Muscle layer of duodenum (tissue), 2 donors: ENCODE data around the gene CDC25B.

Source experiments
- H3K27ac ChIP-seq: one replicate; pipeline ENCODE4 v1.7.0; 2013; ENCODE audit warnings: mild to moderate bottlenecking, low read length
- H3K27me3 ChIP-seq: one replicate; pipeline ENCODE4 v1.7.0; 2013; ENCODE audit warnings: low read depth, mild to moderate bottlenecking, control low read depth, low read length
- H3K36me3 ChIP-seq, 2 donors: one replicate each; pipeline ENCODE4 v1.7.0; 2013; ENCODE audit warnings: low read length in 2 of 2, control low read depth in 1 of 2, mild to moderate bottlenecking in 1 of 2; ENCODE audit not compliant: insufficient read depth in 2 of 2, control insufficient read depth in 1 of 2
- H3K4me1 ChIP-seq, 2 donors: one replicate each; pipeline ENCODE4 v1.7.0; 2013; ENCODE audit warnings: low read length in 2 of 2, mild to moderate bottlenecking in 2 of 2, control low read depth in 1 of 2, moderate library complexity in 1 of 2; ENCODE audit not compliant: insufficient read depth in 2 of 2, control insufficient read depth in 1 of 2
- H3K4me3 ChIP-seq, 2 donors: one replicate each; pipeline ENCODE4 v1.7.0; 2013; ENCODE audit warnings: low read length in 2 of 2, low read depth in 1 of 2, mild to moderate bottlenecking in 1 of 2
- H3K9me3 ChIP-seq, 2 donors: one replicate each; pipeline ENCODE4 v1.7.0; 2013; ENCODE audit warnings: low read length in 2 of 2, control low read depth in 1 of 2, mild to moderate bottlenecking in 1 of 2; ENCODE audit not compliant: control insufficient read depth in 1 of 2
- donor health status: healthy.

CDC25B gene

DNA sequence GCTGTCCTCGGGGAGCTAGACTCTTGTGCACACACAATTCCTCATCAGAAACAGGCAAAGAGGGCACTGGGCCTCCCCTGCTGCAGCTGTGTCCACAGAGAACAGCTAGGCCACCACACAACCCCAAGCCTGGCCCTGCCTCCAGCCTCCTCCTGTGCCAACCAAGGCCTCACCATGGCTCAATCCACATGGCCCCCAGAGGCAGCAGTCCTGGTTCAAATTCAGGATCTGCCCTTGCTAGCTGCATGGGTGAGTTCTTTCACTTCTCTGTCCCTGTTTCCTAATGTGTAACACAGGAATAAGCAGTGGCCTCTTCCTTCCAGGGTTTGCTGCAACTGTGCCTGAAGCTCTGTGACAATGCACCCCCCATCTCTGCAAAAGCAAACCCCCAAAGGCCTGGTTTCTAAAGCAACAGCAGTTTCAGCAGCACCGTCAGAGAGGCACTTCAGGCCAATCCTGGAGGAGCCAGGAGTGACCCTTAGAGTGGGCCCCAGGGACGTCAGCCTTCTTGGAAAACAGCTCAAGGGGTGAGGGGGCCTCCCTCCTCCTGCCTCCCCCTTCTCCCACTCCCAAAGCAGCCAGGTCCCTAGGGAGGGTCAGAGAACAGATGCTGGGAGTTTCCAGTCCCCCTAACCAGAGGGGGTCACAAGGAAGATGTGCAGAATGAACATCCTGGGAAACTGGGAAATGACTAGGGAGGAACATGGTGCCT lies 30.8 kb upstream of the CDC25B start:
- Histone ChIP-seq H3K27ac (no peak overlapping the region), H3K27me3 (no peaks in the 10 kb centered on the region), H3K4me3 (no peak overlapping the region), H3K36me3 (no peaks in the 10 kb centered on the region), H3K9me3 (no peaks in the 10 kb centered on the region), H3K4me1 (peaks cover 12 to 48% of the 10 kb centered on the region in 2 donors)

DNA sequence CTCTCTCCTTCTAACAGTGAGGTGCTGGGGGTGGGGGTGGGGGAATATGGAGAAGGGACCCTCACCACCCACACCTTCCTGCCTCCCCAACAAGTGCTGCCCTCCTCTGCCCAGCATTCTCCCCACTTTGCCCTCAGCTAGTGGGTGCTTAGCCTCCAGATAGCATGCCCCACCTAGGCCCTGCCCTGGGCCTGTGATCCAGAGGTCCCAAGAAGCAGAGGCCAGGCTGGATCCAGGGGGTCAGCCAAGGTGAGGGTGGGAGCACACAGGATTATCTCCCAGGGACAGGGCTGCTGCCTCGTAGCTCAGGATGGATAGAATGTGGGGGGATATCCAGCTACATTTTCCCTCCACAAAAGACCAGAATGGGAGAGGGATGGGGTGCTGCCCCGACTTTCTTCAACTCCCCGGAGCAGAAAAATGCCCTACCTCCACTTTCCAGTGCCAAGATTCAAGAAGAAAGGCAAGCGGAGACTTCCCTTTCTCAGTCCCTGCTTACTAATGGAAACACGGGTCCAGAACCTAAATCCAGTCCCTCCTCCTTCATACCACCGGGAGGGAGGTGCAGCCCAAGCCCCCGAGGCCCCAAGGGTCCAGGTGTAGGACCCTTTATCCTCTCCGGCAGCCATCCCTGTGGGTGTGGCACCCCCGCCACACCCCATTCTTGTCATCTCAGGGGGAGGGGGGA lies 29.5 kb upstream of the CDC25B start:
- Histone ChIP-seq H3K36me3 (no peaks in the 10 kb centered on the region), H3K9me3 (no peaks in the 10 kb centered on the region), H3K4me3 (peak overlapping the region; percentile 57 to 94), H3K27ac (no peak overlapping the region), H3K27me3 (no peaks in the 10 kb centered on the region), H3K4me1 (peaks cover 12 to 48% of the 10 kb centered on the region in 2 donors)

DNA sequence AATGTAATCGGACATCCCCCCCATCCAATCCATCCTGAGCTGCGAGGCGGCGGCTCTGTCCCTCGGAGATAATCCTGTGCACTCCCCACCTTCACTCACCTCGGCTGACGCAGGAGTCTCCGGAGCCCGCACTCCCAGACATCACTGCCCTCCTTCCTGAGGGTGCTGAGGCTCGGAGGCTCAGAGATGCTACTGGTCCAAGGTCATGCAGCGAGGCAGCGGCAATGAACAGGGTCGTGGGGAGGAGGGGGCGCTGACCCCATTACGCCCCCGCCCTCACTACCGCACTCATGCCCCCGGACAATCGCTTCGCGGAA lies 29.0 kb upstream of the CDC25B start:
- Histone ChIP-seq H3K4me3 (peak overlapping the region; percentile 57 to 94), H3K4me1 (peaks cover 12 to 48% of the 10 kb centered on the region in 2 donors), H3K9me3 (no peaks in the 10 kb centered on the region), H3K36me3 (no peaks in the 10 kb centered on the region), H3K27ac (no peak overlapping the region), H3K27me3 (no peaks in the 10 kb centered on the region)

DNA sequence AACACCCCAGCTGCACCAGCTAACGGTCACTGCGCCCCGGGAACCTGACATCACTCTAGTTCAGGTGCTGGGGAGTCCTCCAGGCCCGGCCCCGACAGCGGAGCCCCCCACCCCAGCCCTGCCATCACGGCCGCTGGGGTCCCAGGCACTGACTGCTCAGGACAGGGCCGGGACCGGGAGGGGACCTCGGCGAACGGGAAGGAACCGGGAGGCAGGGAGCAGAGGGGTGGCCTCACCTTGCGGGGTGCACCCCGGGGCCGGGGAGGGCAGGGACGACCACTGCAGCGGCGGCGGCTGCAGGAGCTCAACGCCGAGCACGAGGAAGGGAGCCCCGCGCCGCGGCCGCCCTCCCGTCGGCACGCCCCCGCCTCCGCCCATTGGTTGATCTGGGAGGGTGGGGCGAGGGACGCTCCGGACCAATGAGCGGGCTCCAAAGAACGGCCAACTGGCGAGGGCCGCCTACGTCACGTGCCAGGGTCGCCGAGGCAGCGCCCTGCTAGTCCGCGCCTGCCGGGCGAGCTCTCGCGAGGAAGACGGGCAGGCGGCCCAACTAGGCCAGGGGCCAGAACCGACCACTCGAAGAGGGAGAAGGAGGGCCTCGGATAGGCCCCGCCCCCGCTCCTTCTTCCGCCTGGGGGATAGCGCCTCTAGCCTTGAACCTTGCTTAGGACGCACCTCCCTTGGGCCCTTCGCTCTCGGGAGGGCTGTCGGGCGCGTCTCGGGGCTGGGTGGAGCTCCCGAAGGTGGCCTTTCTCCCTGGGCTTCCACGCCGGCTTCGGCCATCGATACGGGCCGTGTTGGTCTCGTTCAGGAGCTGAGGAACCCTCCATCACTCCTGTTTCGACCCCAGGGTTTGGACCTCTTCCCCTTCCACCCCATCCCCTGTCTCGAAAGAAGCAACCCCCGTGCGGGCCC lies 28.4 kb upstream of the CDC25B start, which contains the start of gene ADISSP:
TSS of gene ADISSP (minus strand) at position 327 of the 915 bp plus-strand sequence. CDS start 7,653 bp downstream, outside the sequence.
- Histone ChIP-seq H3K27ac (peak within 1 kb of the TSS; percentile 82), H3K4me1 (peaks cover 12 to 48% of the 10 kb centered on the region in 2 donors), H3K36me3 (no peaks in the 10 kb centered on the region), H3K9me3 (no peaks in the 10 kb centered on the region), H3K4me3 (peak within 1 kb of the TSS; percentile 69 to 94), H3K27me3 (no peaks in the 10 kb centered on the region)

DNA sequence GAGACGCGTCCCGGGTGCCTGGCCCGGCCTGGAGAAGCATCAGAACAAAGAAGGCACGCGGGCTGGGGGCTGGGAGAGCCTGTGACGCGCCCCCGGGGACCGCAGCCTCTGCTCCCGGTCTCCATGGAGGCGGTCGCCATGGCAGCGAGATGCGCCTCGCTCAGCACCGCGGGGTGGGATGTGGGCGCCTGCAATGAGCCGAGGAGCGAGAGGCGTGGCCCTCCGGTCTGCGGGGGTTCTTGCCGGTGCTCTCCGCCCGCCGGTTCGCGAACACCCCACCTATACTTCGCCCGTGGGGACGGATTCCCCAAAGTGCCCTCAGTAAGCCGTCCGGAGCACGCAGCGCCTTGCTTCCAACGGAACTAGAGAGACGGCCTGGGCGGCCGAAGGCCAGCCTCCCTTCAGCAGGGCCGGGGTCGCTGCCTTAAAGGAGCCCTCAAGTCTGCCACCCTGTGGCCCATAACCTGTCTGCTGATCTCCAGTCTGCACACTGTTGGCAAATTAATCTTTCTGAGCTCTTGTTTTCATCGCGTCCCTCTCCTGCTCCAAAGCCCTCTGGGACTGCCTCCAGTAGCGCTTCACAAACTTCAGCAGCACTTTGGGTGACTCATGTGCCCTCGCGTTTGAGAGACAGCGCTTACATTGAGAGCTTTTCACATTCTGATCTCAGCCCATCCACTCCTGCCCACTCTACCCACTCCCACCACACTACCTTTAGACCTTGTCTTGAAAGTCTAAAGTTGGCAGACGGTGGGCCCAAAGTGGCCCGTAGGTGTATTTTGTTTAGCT lies 27.6 kb upstream of the CDC25B start:
- peaks cover 12 to 48% of the 10 kb centered on the region in 2 donors for H3K4me1 ChIP-seq
- no peaks in the 10 kb centered on the region for H3K9me3 ChIP-seq

DNA sequence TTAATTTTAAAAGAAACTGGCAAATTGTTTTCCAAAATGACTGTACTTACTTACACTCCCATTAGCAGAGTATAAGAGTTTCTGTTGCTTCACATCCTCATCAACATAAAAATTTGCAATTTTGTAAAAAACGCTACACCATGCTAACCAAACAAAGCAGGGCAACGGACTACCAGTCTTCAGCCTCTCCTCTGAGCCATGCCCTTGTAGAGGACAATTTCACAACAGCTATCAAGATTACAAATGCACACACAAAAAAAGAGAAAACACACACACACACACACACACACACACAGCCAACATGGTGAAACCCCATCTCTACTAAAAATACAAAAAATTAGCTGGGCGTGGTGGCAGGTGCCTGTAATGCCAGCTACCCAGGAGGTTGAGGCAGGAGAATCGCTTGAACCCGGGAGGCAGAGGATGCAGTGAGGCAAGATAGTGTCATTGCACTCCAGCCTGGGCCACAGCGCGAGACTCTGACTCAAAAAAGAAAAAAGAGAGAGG lies 24.5 kb upstream of the CDC25B start:
- H3K36me3 ChIP-seq, result no peaks in the 10 kb centered on the region
- H3K4me1 ChIP-seq, result peaks cover 6 to 19% of the 10 kb centered on the region in 2 donors
- H3K9me3 ChIP-seq, result no peaks in the 10 kb centered on the region
- no peak overlapping the region for H3K4me3 ChIP-seq
- H3K27ac ChIP-seq, result no peak overlapping the region
- no peaks in the 10 kb centered on the region for H3K27me3 ChIP-seq

More for the DNA sequence above, 27.6 kb upstream of the CDC25B start:
- H3K27me3 ChIP-seq, result no peaks in the 10 kb centered on the region
- peak overlapping the region; percentile 69 to 94 for H3K4me3 ChIP-seq
- no peaks in the 10 kb centered on the region for H3K36me3 ChIP-seq
- peak overlapping the region; percentile 82 for H3K27ac ChIP-seq

DNA sequence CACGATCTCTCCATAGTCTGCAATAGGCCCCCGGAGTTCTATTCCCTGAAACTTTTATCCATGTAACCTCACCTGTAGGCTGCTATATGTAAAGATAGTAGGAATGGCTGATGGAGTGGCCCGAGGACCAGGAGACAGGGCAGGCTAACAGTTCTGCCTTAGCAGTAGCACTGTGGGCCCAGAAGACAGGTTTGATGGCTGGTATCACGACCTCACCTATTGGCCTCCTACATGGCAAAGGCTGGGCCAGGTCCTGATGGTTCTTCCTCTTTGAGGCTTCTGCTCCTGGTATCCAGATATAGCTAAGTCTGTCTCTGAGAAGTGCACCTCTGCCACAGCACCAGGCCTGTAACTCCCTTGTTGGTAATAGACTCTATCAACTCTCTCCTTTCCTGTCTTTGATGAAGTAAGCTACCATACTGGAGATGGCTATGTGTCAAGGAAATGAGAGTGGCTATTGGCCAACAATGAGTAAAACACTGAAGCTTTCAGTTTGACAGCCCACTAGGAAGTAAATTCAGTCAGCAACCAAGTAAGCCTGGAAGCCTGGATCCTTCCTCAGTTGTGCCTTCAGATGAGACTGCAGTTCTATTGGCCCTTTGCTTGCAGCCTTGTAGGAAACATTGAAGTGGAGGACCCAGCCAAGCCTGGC lies 20.5 kb upstream of the CDC25B start:
- H3K9me3 ChIP-seq, result no peaks in the 10 kb centered on the region
- no peak overlapping the region for H3K4me3 ChIP-seq
- peaks cover 0 to 16% of the 10 kb centered on the region in 2 donors for H3K4me1 ChIP-seq
- H3K27me3 ChIP-seq, result no peaks in the 10 kb centered on the region
- H3K36me3 ChIP-seq, result no peaks in the 10 kb centered on the region
- no peak overlapping the region for H3K27ac ChIP-seq

DNA sequence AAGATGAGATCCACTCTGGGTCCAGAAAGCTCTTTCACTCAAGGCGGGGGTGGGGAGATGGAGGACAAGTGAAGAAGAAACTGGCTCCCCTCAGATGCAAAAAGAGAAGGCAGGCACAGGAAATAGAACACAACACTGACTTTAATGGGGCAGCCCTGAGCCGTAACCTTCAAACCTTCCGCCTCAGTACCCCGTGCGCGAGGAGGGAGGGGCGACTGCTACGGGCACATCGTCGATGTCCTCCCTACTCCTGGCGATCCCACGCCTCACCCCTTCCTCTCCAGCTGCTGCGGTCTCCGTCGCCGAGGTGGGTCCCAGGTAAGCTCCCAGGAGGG lies 18.8 kb upstream of the CDC25B start:
- Histone ChIP-seq H3K9me3 (no peaks in the 10 kb centered on the region), H3K27me3 (no peaks in the 10 kb centered on the region), H3K4me3 (peak overlapping the region; percentile 61 to 74), H3K27ac (no peak overlapping the region), H3K36me3 (no peaks in the 10 kb centered on the region), H3K4me1 (peaks cover 5 to 22% of the 10 kb centered on the region in 2 donors)

DNA sequence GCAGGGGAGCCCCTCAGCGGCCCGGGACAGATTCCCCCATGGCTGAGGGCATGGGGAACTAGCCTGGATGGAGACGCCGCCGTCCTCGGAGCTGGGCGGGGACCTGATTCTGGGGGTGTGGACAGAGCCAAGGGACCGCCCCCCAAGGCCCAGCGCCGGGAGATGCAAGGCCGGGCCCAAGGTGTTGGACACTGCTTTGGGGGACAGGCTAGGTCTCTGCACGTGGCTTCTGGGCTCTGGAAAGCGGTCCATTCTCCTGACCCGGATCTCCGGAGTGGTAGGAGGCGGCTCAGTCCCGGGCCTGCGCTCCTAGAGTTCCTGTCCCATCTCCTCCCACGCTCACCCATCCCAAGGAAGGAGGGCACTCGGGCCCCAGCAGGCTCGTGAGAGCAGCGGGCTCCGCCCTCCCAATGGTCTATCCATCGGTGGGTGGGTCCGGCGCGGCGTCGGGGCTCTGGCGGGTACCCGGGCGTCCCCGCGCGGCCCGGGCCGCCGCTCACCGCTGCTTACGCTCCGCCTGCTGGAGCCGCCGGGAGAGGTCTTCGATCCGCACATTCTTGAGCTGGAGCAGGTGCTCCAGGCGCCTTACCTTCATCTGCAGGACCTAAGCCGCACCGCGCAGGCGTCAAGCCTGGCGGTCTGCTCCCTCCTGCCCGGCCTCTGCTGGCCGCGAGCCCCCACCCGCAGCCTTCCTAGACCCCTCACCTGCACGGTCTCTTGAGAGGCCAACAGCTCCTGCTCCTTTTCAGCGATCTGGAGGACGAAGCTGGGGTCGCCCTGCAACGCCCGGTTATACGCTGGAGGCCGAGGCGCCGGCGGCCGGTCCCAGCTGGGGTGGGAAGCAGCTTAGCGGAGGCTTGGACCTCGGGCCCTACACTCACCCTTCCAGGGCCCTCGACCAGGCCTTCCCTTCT lies 18.1 kb upstream of the CDC25B start:
- Histone ChIP-seq H3K9me3 (no peaks in the 10 kb centered on the region), H3K4me3 (peak overlapping the region; percentile 61 to 74), H3K4me1 (peaks cover 5 to 22% of the 10 kb centered on the region in 2 donors), H3K36me3 (no peaks in the 10 kb centered on the region), H3K27ac (no peak overlapping the region), H3K27me3 (no peaks in the 10 kb centered on the region)
